DND-41 (cell line): Measurements from ENCODE around the gene HOXC11.

Experiments
- ATAC-seq: fragments of 200-7000 bp; cut with Tn5 transposase; 3 replicates; pipeline ENCODE4 v1.9.1; 2021; ENCODE audit warnings: low read depth; ENCODE audit not compliant: insufficient read depth
- DNase-seq: peaks from one replicate; pipeline ENCODE4 v3.0.0-alpha.2; 2020
- H2AFZ ChIP-seq: 2 replicates; pipeline ENCODE4 v1.6.0; 2012; ENCODE audit warnings: low read depth, low read length
- H3K27ac ChIP-seq: 2 replicates; pipeline ENCODE4 v1.5.1; 2012; ENCODE audit warnings: low read length, inconsistent platforms
- H3K27me3 ChIP-seq: fragments of 200-600 bp; sonication (generic); 2 replicates; pipeline ENCODE4 v1.6.0; 2012; ENCODE audit warnings: low read length, mild to moderate bottlenecking, inconsistent platforms; ENCODE audit not compliant: insufficient read depth, poor library complexity
- H3K36me3 ChIP-seq: 2 replicates; pipeline ENCODE4 v1.5.1; 2012; ENCODE audit warnings: low read length, inconsistent platforms; ENCODE audit not compliant: insufficient read depth
- H3K4me1 ChIP-seq: 2 replicates; pipeline ENCODE4 v1.5.1; 2012; ENCODE audit warnings: mild to moderate bottlenecking, low read length; ENCODE audit not compliant: insufficient read depth
- H3K4me2 ChIP-seq: 2 replicates; pipeline ENCODE4 v1.6.0; 2012; ENCODE audit warnings: mild to moderate bottlenecking, moderate library complexity, low read length, inconsistent platforms; ENCODE audit not compliant: insufficient read depth
- H3K4me3 ChIP-seq, 2 experiments: fragments of 200-600 bp in 1 of 2; shearing (Covaris generic) in 1 of 2; 2 replicates each; pipeline ENCODE4 v1.5.1; 2012 to 2016; ENCODE audit warnings: inconsistent platforms in 2 of 2, low read length in 2 of 2, mild to moderate bottlenecking in 2 of 2, low read depth in 1 of 2, moderate library complexity in 1 of 2
- H3K79me2 ChIP-seq: 2 replicates; pipeline ENCODE4 v1.6.0; 2012; ENCODE audit warnings: low read length, inconsistent platforms; ENCODE audit not compliant: insufficient read depth
- H3K9ac ChIP-seq: 2 replicates; pipeline ENCODE4 v1.6.0; 2012; ENCODE audit warnings: low read depth, mild to moderate bottlenecking, inconsistent platforms, low read length, moderate library complexity
- H3K9me3 ChIP-seq: 2 replicates; pipeline ENCODE4 v1.5.1; 2012; ENCODE audit warnings: low read length, moderate library complexity, mild to moderate bottlenecking, inconsistent platforms; ENCODE audit not compliant: insufficient read depth, severe bottlenecking
- H4K20me1 ChIP-seq: 2 replicates; pipeline ENCODE4 v1.6.0; 2012; ENCODE audit warnings: low read length; ENCODE audit not compliant: insufficient read depth
- EZH2 ChIP-seq: IDR thresholded peaks from 3 replicates; pipeline ENCODE4 v1.6.1; 2012; ENCODE audit warnings: borderline replicate concordance, low read depth, mild to moderate bottlenecking, moderate library complexity, low read length, inconsistent platforms; ENCODE audit not compliant: severe bottlenecking
- TF ChIP-seq, protein P1 (sequence below): IDR thresholded peaks from 2 replicates; pipeline ENCODE4 v1.5.1; 2012; ENCODE audit warnings: borderline replicate concordance, low read length, moderate library complexity, mild to moderate bottlenecking; ENCODE audit not compliant: poor library complexity, severe bottlenecking; ENCODE audit errors: extremely low read depth

HOXC11 gene

GRCh38 chr12:53972722-53973235, at the start of gene HOXC11:
HOXC11 (plus strand) TSS chr12:53973126; CDS start chr12:53973242, 116 bp downstream.
- Histone ChIP-seq H3K4me3 (no peak within 1 kb of the TSS), H3K9me3 (no peaks in the 10 kb centered on the region), H3K4me1 (peaks cover 1% of the 10 kb centered on the region; the same call in 1 of the 2 replicates), H4K20me1 (no peaks in the 10 kb centered on the region), H3K4me2 (no peak within 1 kb of the TSS), H3K9ac (no peak within 1 kb of the TSS), H3K36me3 (no peaks in the 10 kb centered on the region), H2AFZ (no peak within 1 kb of the TSS), H3K79me2 (no peaks in the 10 kb centered on the region), H3K27me3 (peaks cover 42% of the 10 kb centered on the region), H3K27ac (no peak within 1 kb of the TSS)
- DNase-seq (no peak), ATAC-seq (no peak)
- TF ChIP-seq, protein P1, sequence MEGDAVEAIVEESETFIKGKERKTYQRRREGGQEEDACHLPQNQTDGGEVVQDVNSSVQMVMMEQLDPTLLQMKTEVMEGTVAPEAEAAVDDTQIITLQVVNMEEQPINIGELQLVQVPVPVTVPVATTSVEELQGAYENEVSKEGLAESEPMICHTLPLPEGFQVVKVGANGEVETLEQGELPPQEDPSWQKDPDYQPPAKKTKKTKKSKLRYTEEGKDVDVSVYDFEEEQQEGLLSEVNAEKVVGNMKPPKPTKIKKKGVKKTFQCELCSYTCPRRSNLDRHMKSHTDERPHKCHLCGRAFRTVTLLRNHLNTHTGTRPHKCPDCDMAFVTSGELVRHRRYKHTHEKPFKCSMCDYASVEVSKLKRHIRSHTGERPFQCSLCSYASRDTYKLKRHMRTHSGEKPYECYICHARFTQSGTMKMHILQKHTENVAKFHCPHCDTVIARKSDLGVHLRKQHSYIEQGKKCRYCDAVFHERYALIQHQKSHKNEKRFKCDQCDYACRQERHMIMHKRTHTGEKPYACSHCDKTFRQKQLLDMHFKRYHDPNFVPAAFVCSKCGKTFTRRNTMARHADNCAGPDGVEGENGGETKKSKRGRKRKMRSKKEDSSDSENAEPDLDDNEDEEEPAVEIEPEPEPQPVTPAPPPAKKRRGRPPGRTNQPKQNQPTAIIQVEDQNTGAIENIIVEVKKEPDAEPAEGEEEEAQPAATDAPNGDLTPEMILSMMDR: no peak
- TF ChIP-seq EZH2: no peak

DNA sequence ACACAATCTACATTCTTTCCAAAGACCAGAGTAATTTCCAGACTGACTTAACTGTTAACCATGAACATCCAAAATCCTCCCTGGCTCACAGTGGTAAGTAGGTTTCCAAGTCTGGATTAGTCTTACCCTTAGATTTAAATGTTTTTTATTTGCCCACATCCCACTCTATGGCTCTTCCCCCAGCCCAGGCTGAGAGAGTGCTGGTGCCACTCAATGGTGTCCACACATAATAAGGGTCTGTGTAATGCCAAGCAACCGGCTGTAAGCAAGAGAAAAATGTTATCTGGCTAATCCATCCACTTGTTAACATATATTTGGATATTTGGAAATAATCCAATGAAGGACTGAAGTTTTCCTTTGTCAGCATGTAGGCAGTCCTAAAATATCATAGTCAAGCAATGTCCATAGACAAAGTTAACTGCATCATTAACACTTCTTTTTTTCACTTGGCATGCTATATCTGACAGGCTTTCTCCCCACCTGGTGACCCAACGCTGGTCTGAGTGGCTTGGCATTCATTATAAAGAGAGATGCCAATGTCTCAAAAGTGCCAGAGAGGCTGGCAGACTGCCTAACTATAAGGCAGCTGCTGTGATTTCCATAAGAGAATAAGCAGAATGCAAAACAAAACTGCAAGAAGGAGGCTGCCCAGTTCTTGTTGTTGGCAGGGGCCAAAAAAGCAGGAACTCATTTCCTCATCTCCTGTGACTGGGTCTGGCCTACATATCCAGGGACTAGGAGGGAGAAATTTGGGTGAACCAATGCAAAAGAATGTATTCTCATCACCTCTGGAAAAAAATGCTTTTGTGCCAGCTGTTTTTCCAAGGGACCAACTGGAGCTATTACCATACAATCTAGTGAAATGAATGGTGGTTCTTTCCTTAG, 48.2 kb upstream of the HOXC11 start:
- Histone ChIP-seq H3K4me3 (no peak overlapping the region), H3K79me2 (no peaks in the 10 kb centered on the region), H3K27me3 (peaks cover 44% of the 10 kb centered on the region), H2AFZ (no peak overlapping the region), H3K4me2 (no peak overlapping the region), H3K36me3 (no peaks in the 10 kb centered on the region), H3K9ac (no peak overlapping the region), H4K20me1 (no peaks in the 10 kb centered on the region), H3K9me3 (no peaks in the 10 kb centered on the region), H3K4me1 (no peaks in the 10 kb centered on the region), H3K27ac (no peak overlapping the region)
- TF ChIP-seq, protein P1: no peak
- TF ChIP-seq EZH2: no peak
- DNase-seq (no peak), ATAC-seq (no peak)

DNA sequence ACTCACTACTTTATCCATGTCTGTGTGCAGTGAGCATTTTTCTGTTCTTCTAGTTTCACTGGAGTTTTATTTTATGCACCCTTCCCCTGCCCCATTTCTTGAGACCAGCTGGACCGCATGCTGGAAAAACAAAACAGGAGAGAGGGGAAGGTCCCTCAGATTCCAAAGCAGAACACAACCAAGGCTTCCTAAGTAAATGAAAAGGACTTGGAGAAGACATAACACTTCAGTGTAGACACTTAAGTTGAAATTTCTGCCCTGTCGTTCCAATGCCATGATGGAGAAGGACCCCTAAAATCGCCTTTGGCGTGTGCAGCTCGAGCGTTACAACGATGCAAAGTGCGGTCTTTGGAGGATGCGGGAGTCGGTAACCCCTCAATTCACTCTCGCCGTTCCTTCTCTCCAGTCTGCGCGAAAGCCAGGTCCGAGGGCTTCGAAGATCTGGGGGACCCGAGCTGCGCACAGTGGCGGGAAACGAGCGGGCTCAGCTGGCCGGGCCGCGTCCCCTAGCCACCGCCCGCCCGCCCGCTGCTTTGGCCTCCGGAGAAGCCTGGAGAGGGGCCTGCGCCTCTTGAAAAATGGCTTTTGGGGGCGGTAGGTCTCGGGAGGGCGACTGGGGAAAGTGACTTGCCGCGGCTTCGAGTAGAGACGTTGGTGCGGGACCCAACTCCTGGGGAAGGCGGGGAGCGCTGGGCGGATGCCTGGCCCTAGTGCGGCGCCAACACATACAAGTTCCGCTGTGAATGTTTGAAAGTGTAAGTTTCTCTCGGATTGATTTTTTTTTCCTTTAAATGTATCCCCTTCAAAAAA, 45.5 kb upstream of the HOXC11 start:
- Histone ChIP-seq H3K79me2 (no peaks in the 10 kb centered on the region), H3K4me3 (no peak overlapping the region), H3K9me3 (no peaks in the 10 kb centered on the region), H3K27me3 (peaks cover 43% of the 10 kb centered on the region), H3K4me2 (no peak overlapping the region), H2AFZ (no peak overlapping the region), H3K27ac (no peak overlapping the region), H3K9ac (no peak overlapping the region), H3K4me1 (no peaks in the 10 kb centered on the region), H4K20me1 (no peaks in the 10 kb centered on the region), H3K36me3 (no peaks in the 10 kb centered on the region)
- no peak for ATAC-seq
- TF ChIP-seq EZH2: no peak
- no peak for DNase-seq
